Activated CD8-positive, alpha-beta memory T cell treated with anti-CD3 and anti-CD28 coated beads for 48 hours (primary cell): ENCODE data around the gene CDHR3.
"Not testable (repeated sequence)": the region's sequence is repeated elsewhere in the genome, so short reads cannot be mapped to it uniquely, and the experiment has no call there.

Experiments used
- DNase-seq, 3 experiments: peaks; one replicate each; pipeline ENCODE4 v3.0.0-alpha.2; 2020; ENCODE audit warnings: low read depth in 2 of 3, low spot score in 2 of 3

The CDHR3 gene

GRCh38 chr7:105962353-105962752 lies 711 bp upstream of the CDHR3 start:
- no peak for DNase-seq

GRCh38 chr7:105971845-105972244 lies 8.8 kb downstream of the CDHR3 start:
- DNase-seq, result no peak

GRCh38 chr7:105972276-105972675 lies 9.2 kb downstream of the CDHR3 start:
- DNase-seq, result no peak

GRCh38 chr7:105974471-105974870 lies 11.4 kb downstream of the CDHR3 start:
- no peak for DNase-seq

- no peak for DNase-seq
Measured at GRCh38 chr7:105975770-105976417, 12.8 kb downstream of the CDHR3 start.

GRCh38 chr7:105976868-105977267 lies 13.8 kb downstream of the CDHR3 start:
- DNase-seq, result no peak

- no peak for DNase-seq
Measured at GRCh38 chr7:105978035-105978434, 15.0 kb downstream of the CDHR3 start.

- no peak for DNase-seq
Measured at GRCh38 chr7:105978974-105979373, 15.9 kb downstream of the CDHR3 start.

GRCh38 chr7:105979405-105979804 lies 16.3 kb downstream of the CDHR3 start:
- no peak for DNase-seq

GRCh38 chr7:105980645-105981396 lies 17.8 kb downstream of the CDHR3 start:
- no peak for DNase-seq

GRCh38 chr7:105982388-105982787 lies 19.3 kb downstream of the CDHR3 start:
- no peak for DNase-seq

- DNase-seq, result not testable (repeated sequence)
Measured at GRCh38 chr7:105984808-105985207, 21.7 kb downstream of the CDHR3 start.

GRCh38 chr7:105985229-105985628 lies 22.2 kb downstream of the CDHR3 start:
- DNase-seq, result no peak

GRCh38 chr7:105985672-105986215 lies 22.7 kb downstream of the CDHR3 start:
- no peak for DNase-seq

GRCh38 chr7:105987046-105987445 lies 24.0 kb downstream of the CDHR3 start:
- DNase-seq, result no peak

GRCh38 chr7:105988276-105988675 lies 25.2 kb downstream of the CDHR3 start:
- DNase-seq, result no peak

- DNase-seq, result no peak
Measured at GRCh38 chr7:105989191-105989590, 26.1 kb downstream of the CDHR3 start.

- no peak for DNase-seq
Measured at GRCh38 chr7:105989686-105990085, 26.6 kb downstream of the CDHR3 start.

- no peak for DNase-seq
Measured at GRCh38 chr7:105990141-105990540, 27.1 kb downstream of the CDHR3 start.

GRCh38 chr7:105990727-105991453 lies 27.8 kb downstream of the CDHR3 start:
- no peak for DNase-seq

- no peak for DNase-seq
Measured at GRCh38 chr7:105992905-105993304, 29.8 kb downstream of the CDHR3 start.
